IMR-90 (cell line): Measurements from ENCODE around the gene DENND6A. TPM values are rescaled to one million over a fixed set of nuclear protein-coding genes. Genes with fewer than 3 reads are reported as not detected.

ENCODE experiments used
- ATAC-seq: fragments of 200-7000 bp; cut with Tn5 transposase; 2 replicates; pipeline ENCODE4 v1.9.1; 2020; ENCODE audit warnings: low read depth, mild to moderate bottlenecking, moderate library complexity
- BruUV-seq: library from RNA; stranded (reverse); fragments of 400-500 nt; replicated peaks from 2 replicates; lab custom pipeline; 2021; lab: Mats Ljungman, UMichigan
- CTCF ChIA-PET: fragments of 300-600 bp; formaldehyde crosslinking; extraction: SDS; loops from one replicate; lab custom pipeline; 2021; ENCODE audit warnings: antibody characterized with exemption; lab: Yijun Ruan, JAX
- POLR2A ChIA-PET: fragments of 300-600 bp; sonication (Branson Sonifier 250); formaldehyde crosslinking; loops from one replicate; lab custom pipeline; 2022; ENCODE audit warnings: antibody characterized with exemption; ENCODE audit not compliant: unreplicated experiment; lab: Charles Lee
- DNase-seq: peaks from one replicate; pipeline ENCODE4 v3.0.0; 2013
- H2AFZ ChIP-seq: replicated peaks from 2 replicates; pipeline ENCODE3; 2013; ENCODE audit warnings: low read length, mild to moderate bottlenecking; ENCODE audit not compliant: poor library complexity
- H2AK5ac ChIP-seq: 2 replicates; pipeline ENCODE4 v1.6.1; 2013; ENCODE audit warnings: low read depth, low read length, inconsistent platforms
- H2AK9ac ChIP-seq: replicated peaks from 2 replicates; pipeline ENCODE3; 2013; ENCODE audit warnings: mild to moderate bottlenecking, low read depth, low read length, moderate library complexity; ENCODE audit not compliant: poor library complexity
- H2BK120ac ChIP-seq: 2 replicates; pipeline ENCODE4 v1.6.1; 2013; ENCODE audit warnings: low read depth, low read length, inconsistent platforms
- H2BK15ac ChIP-seq: 3 replicates; pipeline ENCODE4 v1.6.1; 2013; ENCODE audit warnings: low read depth, low read length, inconsistent platforms
- H2BK20ac ChIP-seq: 2 replicates; pipeline ENCODE4 v1.6.1; 2013; ENCODE audit warnings: low read depth, mild to moderate bottlenecking, inconsistent platforms, low read length, moderate library complexity
- H2BK5ac ChIP-seq: 2 replicates; pipeline ENCODE4 v1.6.1; 2013; ENCODE audit warnings: mild to moderate bottlenecking, low read depth, low read length, inconsistent platforms; ENCODE audit not compliant: poor library complexity, severe bottlenecking
- H3K14ac ChIP-seq: replicated peaks from 2 replicates; pipeline ENCODE4 v1.6.1; 2013; ENCODE audit warnings: low read depth, low read length, inconsistent platforms
- H3K18ac ChIP-seq: 2 replicates; pipeline ENCODE4 v1.6.1; 2013; ENCODE audit warnings: low read depth, low read length, control low read depth
- H3K23ac ChIP-seq: 2 replicates; pipeline ENCODE4 v1.6.1; 2013; ENCODE audit warnings: low read depth, low read length, inconsistent platforms
- H3K27ac ChIP-seq: 2 replicates; pipeline ENCODE4 v1.5.1; 2013; ENCODE audit warnings: mild to moderate bottlenecking, control low read depth, low read length; ENCODE audit not compliant: insufficient read depth
- H3K27me3 ChIP-seq: 2 replicates; pipeline ENCODE4 v1.6.1; 2013; ENCODE audit warnings: low read length; ENCODE audit not compliant: control insufficient read depth, insufficient read depth
- H3K36me3 ChIP-seq: 2 replicates; pipeline ENCODE4 v1.6.1; 2013; ENCODE audit warnings: low read length, mixed read lengths; ENCODE audit not compliant: control insufficient read depth, insufficient read depth
- H3K4ac ChIP-seq: 2 replicates; pipeline ENCODE4 v1.6.1; 2013; ENCODE audit warnings: low read depth, low read length, inconsistent platforms
- H3K4me1 ChIP-seq: 2 replicates; pipeline ENCODE4 v1.6.1; 2013; ENCODE audit warnings: low read length, mixed read lengths; ENCODE audit not compliant: control insufficient read depth, insufficient read depth
- H3K4me2 ChIP-seq: 2 replicates; pipeline ENCODE4 v1.6.1; 2013; ENCODE audit warnings: low read depth, mild to moderate bottlenecking, control low read depth, low read length, moderate library complexity
- H3K4me3 ChIP-seq: 2 replicates; pipeline ENCODE4 v1.5.1; 2013; ENCODE audit warnings: low read depth, mild to moderate bottlenecking, control low read depth, low read length, moderate library complexity; ENCODE audit not compliant: insufficient read depth
- H3K56ac ChIP-seq: 2 replicates; pipeline ENCODE4 v1.6.1; 2013; ENCODE audit warnings: low read length, inconsistent platforms; ENCODE audit not compliant: insufficient read depth; ENCODE audit errors: extremely low read depth
- H3K79me1 ChIP-seq, 2 experiments: 2 replicates each; pipeline ENCODE4 v1.6.1; 2013; ENCODE audit warnings: low read length in 2 of 2, inconsistent platforms in 1 of 2, low read depth in 1 of 2
- H3K9ac ChIP-seq: 2 replicates; pipeline ENCODE4 v1.6.1; 2013; ENCODE audit warnings: low read depth, low read length, control low read depth
- H3K9me1 ChIP-seq: 2 replicates; pipeline ENCODE4 v1.6.1; 2013; ENCODE audit warnings: low read length, inconsistent platforms; ENCODE audit not compliant: insufficient read depth
- H3K9me3 ChIP-seq: 2 replicates; pipeline ENCODE4 v1.6.1; 2013; ENCODE audit warnings: low read length; ENCODE audit not compliant: control insufficient read depth, insufficient read depth
- H4K20me1 ChIP-seq: 2 replicates; pipeline ENCODE4 v1.6.1; 2013; ENCODE audit warnings: low read length, inconsistent platforms; ENCODE audit not compliant: insufficient read depth
- H4K5ac ChIP-seq: 2 replicates; pipeline ENCODE4 v1.6.1; 2013; ENCODE audit warnings: mild to moderate bottlenecking, low read depth, low read length, control low read depth
- H4K8ac ChIP-seq, 2 experiments: 2 replicates each; pipeline ENCODE4 v1.6.1; 2013; ENCODE audit warnings: low read depth in 2 of 2, low read length in 2 of 2, control low read depth in 1 of 2, inconsistent platforms in 1 of 2
- H4K91ac ChIP-seq: 2 replicates; pipeline ENCODE4 v1.6.1; 2013; ENCODE audit warnings: low read depth, low read length, inconsistent platforms; ENCODE audit not compliant: insufficient read depth
- MXI1 ChIP-seq: IDR thresholded peaks from 2 replicates; pipeline ENCODE4 v1.6.1; 2012; ENCODE audit warnings: low read depth, mild to moderate bottlenecking, low read length, moderate library complexity, borderline replicate concordance
- dilution Hi-C: fragments of 300-500 bp; cut with HindIII; formaldehyde crosslinking; loops from one replicate; pipeline ENCODE4 v1.14.3; 2018; ENCODE audit warnings: low sequenced_read_pairs; ENCODE audit not compliant: unreplicated experiment
- in situ Hi-C: fragments of 300-500 bp; cut with MboI; formaldehyde crosslinking; loops from 3 replicates; pipeline ENCODE4 v1.14.3; 2019; ENCODE audit warnings: low sequenced_read_pairs, inconsistent platforms, mixed read lengths
- intact Hi-C: fragments of 100-400 bp; cut with micrococcal nuclease; formaldehyde crosslinking; loops from 2 replicates; pipeline ENCODE4 v1.10.0; 2022
- polyA plus RNA-seq, 3 experiments: library from polyadenylated mRNA; depleted of rRNA; stranded (reverse); fragments of >200 nt; gene quantifications; 2 replicates each; pipeline ENCODE4 v1.2.3, GENCODE V29; 2012; ENCODE audit warnings: low replicate concordance in 1 of 3
- total RNA-seq: library from RNA; depleted of rRNA; stranded (reverse); fragments of >200 nt; gene quantifications from 2 replicates; pipeline ENCODE4 v1.2.3, GENCODE V29; 2012
- TF ChIP-seq, protein P1 (sequence below): fragments of 150-350 bp; IDR thresholded peaks from 2 replicates; pipeline ENCODE4 v1.6.1; 2017; ENCODE audit warnings: mild to moderate bottlenecking, antibody characterized with exemption, low read length, low read depth

Gene DENND6A
- total and polyA plus RNA-seq, 2 of the 4 experiments (the other 2 are of a cell fraction), result 3.8 to 9.0 TPM

- Histone ChIP-seq H3K27ac (no peak overlapping the region), H2AK9ac (no peak overlapping the region), H3K4ac (no peak overlapping the region), H3K56ac (no peak overlapping the region), H4K8ac (no peak overlapping the region), H2BK20ac (no peak overlapping the region), H3K27me3 (no peaks in the 10 kb centered on the region), H2AK5ac (no peak overlapping the region), H3K18ac (no peak overlapping the region), H4K91ac (no peak overlapping the region), H3K36me3 (peaks cover 19% of the 10 kb centered on the region), H3K4me1 (no peaks in the 10 kb centered on the region), H3K79me1 (no peaks in the 10 kb centered on the region; a peak in 1 of 4 replicates), H2BK120ac (no peak overlapping the region), H2BK15ac (no peak overlapping the region), H4K20me1 (no peaks in the 10 kb centered on the region), H2AFZ (no peak overlapping the region), H3K14ac (no peak overlapping the region), H3K9ac (no peak overlapping the region), H4K5ac (no peak overlapping the region), H2BK5ac (no peak overlapping the region), H3K4me2 (no peak overlapping the region), H3K23ac (no peak overlapping the region), H3K4me3 (no peak overlapping the region), H3K9me1 (no peaks in the 10 kb centered on the region), H3K9me3 (no peaks in the 10 kb centered on the region)
- BruUV-seq, result no TSS peak
- DNase-seq, result no peak
- intact Hi-C loops (no loop called here), in situ Hi-C loops (no loop called here), dilution Hi-C loops (no loop called here)
- ChIA-PET POLR2A (no interaction called here), CTCF (no interaction called here)
- TF ChIP-seq MXI1, result no peak
- TF ChIP-seq, protein P1, sequence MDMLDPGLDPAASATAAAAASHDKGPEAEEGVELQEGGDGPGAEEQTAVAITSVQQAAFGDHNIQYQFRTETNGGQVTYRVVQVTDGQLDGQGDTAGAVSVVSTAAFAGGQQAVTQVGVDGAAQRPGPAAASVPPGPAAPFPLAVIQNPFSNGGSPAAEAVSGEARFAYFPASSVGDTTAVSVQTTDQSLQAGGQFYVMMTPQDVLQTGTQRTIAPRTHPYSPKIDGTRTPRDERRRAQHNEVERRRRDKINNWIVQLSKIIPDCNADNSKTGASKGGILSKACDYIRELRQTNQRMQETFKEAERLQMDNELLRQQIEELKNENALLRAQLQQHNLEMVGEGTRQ, result no peak
- ATAC-seq, result no peak
Measured at GRCh38 chr3:57658536-57658935, 34.3 kb downstream of the DENND6A start.
